Stromal cell of bone marrow (primary cell): ENCODE results near the gene OR5J2.
"Not testable (repeated sequence)": the region's sequence is repeated elsewhere in the genome, so short reads cannot be mapped to it uniquely, and the experiment has no call there.

Source experiments
- DNase-seq: peaks from one replicate; pipeline ENCODE4 v3.0.0-alpha.2; 2012; ENCODE audit warnings: low read depth

The OR5J2 gene

GRCh38 chr11:56176318-56176717 lies at the start of gene OR5J2:
Gene OR5J2, plus strand, starts transcription at chr11:56176618. Its CDS starts 0 bp downstream, at chr11:56176618.
- no peak for DNase-seq

- no peak for DNase-seq
Observed at GRCh38 chr11:56140151-56140661, 36.2 kb upstream of the OR5J2 start, which contains the start of gene OR8J3. Gene OR8J3, minus strand, starts transcription at chr11:56140201. Its CDS starts 2,483 bp downstream, at chr11:56137718.

GRCh38 chr11:56143681-56144080 lies 32.7 kb upstream of the OR5J2 start:
- not testable (repeated sequence) for DNase-seq

- no peak for DNase-seq
Observed at GRCh38 chr11:56151376-56151775, 25.0 kb upstream of the OR5J2 start.

- no peak for DNase-seq
Observed at GRCh38 chr11:56152333-56152732, 24.1 kb upstream of the OR5J2 start.

- no peak for DNase-seq
Observed at GRCh38 chr11:56160217-56160616, 16.2 kb upstream of the OR5J2 start, which contains the start of gene OR8K5. Gene OR8K5, minus strand, starts transcription at chr11:56160317. Its CDS starts 0 bp downstream, at chr11:56160317.

GRCh38 chr11:56163804-56164203 lies 12.6 kb upstream of the OR5J2 start:
- DNase-seq: no peak

GRCh38 chr11:56172256-56172830 lies 4.1 kb upstream of the OR5J2 start:
- no peak for DNase-seq

GRCh38 chr11:56183459-56183858 lies 7.0 kb downstream of the OR5J2 start:
- DNase-seq: no peak

- no peak for DNase-seq
Observed at GRCh38 chr11:56188602-56189001, 12.2 kb downstream of the OR5J2 start.

- DNase-seq: no peak
Observed at GRCh38 chr11:56196705-56197104, 20.3 kb downstream of the OR5J2 start.

- DNase-seq: no peak
Observed at GRCh38 chr11:56197367-56197766, 20.9 kb downstream of the OR5J2 start.

- no peak for DNase-seq
Observed at GRCh38 chr11:56207790-56208189, 31.4 kb downstream of the OR5J2 start.

GRCh38 chr11:56214537-56214936 lies 38.1 kb downstream of the OR5J2 start:
- no peak for DNase-seq

- DNase-seq: not testable (repeated sequence)
Observed at GRCh38 chr11:56219735-56220134, 43.3 kb downstream of the OR5J2 start.
